Stimulated activated memory B cell treated with anti-CD40 and anti-IgM and Interleukin-4, amounts not matched to agents 10 μg/mL and 1 μg/mL and 100 μg/mL, for 72 hours (primary cell): ENCODE measurements around the gene IL17RD.

Source experiments
- ATAC-seq: fragments of 150-1000 bp; cut with Tn5 transposase; 2 replicates; pipeline ENCODE4 v1.10.0; 2021
- H3K27ac Mint-ChIP-seq: one replicate; pipeline ENCODE4 v1.8.0; 2022; ENCODE audit warnings: mild to moderate bottlenecking, mixed read lengths
- H3K27me3 Mint-ChIP-seq: one replicate; pipeline ENCODE4 v1.8.0; 2022; ENCODE audit warnings: mixed read lengths
- H3K36me3 Mint-ChIP-seq: one replicate; pipeline ENCODE4 v1.8.0; 2022; ENCODE audit warnings: mixed read lengths
- H3K4me1 Mint-ChIP-seq: one replicate; pipeline ENCODE4 v1.8.0; 2022; ENCODE audit warnings: mixed read lengths
- H3K4me3 Mint-ChIP-seq: one replicate; pipeline ENCODE4 v1.8.0; 2022; ENCODE audit warnings: mild to moderate bottlenecking, moderate library complexity, mixed read lengths
- H3K9me3 Mint-ChIP-seq: one replicate; pipeline ENCODE4 v1.8.0; 2022; ENCODE audit warnings: mixed read lengths

The IL17RD gene

GRCh38 chr3:57127891-57128518 lies 37.1 kb downstream of the IL17RD start:
- ATAC-seq, result no peak
- no peaks in the 10 kb centered on the region for H3K9me3 Mint-ChIP-seq
- peaks cover 6% of the 10 kb centered on the region for H3K4me1 Mint-ChIP-seq
- H3K36me3 Mint-ChIP-seq, result no peaks in the 10 kb centered on the region
- H3K27me3 Mint-ChIP-seq, result peaks cover 36% of the 10 kb centered on the region
- H3K4me3 Mint-ChIP-seq, result no peak overlapping the region
- no peak overlapping the region for H3K27ac Mint-ChIP-seq

- H3K27me3 Mint-ChIP-seq, result peaks cover 35% of the 10 kb centered on the region
- ATAC-seq, result no peak
- no peaks in the 10 kb centered on the region for H3K36me3 Mint-ChIP-seq
- H3K27ac Mint-ChIP-seq, result no peak overlapping the region
- no peaks in the 10 kb centered on the region for H3K9me3 Mint-ChIP-seq
- peaks cover 6% of the 10 kb centered on the region for H3K4me1 Mint-ChIP-seq
- no peak overlapping the region for H3K4me3 Mint-ChIP-seq
These were observed 38.9 kb downstream of the IL17RD start for GRCh38 chr3:57126244-57126643.

DNA sequence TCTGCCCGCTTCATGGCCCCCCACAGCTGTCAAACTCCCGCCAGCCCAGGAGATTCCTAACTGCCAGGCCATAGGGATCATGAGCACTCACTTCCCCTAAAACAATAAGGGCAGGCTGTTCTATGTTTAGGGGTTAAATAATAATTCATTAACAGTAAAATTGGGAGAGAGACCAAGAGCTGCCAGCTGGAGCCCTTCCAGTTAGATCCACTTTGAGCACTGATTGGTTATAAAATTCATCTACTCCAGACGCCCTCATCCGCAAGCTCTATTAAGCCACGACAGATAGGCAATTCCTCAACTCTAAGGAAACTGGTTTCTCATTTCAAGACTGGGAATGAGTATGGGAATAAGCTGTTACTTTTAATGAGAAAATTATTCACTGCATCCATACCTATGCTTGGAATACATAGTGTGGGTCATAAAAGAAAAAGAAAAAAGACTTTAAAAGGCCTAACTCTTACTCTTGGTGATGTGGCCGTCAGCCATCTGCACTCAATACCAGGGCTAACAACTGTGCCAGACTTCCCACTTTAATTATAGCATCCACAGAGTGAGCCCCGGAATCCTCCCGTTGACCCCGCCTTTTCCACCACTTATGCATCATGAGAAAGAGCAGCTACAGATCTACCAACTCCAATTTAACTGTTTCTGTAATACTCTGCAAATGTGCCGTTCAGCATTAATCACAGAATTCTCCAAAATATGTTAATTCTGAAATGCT lies 44.5 kb downstream of the IL17RD start:
- Mint-ChIP-seq H3K4me1 (no peaks in the 10 kb centered on the region), H3K36me3 (no peaks in the 10 kb centered on the region), H3K9me3 (no peaks in the 10 kb centered on the region), H3K27ac (no peak overlapping the region), H3K4me3 (no peak overlapping the region), H3K27me3 (peaks cover 20% of the 10 kb centered on the region)
- ATAC-seq, result no peak

- no peak overlapping the region for H3K27ac Mint-ChIP-seq
- H3K4me3 Mint-ChIP-seq, result no peak overlapping the region
- H3K9me3 Mint-ChIP-seq, result no peaks in the 10 kb centered on the region
- H3K36me3 Mint-ChIP-seq, result no peaks in the 10 kb centered on the region
- no peak for ATAC-seq
- H3K27me3 Mint-ChIP-seq, result peaks cover 20% of the 10 kb centered on the region
- H3K4me1 Mint-ChIP-seq, result no peaks in the 10 kb centered on the region
These were observed 45.1 kb downstream of the IL17RD start for GRCh38 chr3:57120040-57120439.

DNA sequence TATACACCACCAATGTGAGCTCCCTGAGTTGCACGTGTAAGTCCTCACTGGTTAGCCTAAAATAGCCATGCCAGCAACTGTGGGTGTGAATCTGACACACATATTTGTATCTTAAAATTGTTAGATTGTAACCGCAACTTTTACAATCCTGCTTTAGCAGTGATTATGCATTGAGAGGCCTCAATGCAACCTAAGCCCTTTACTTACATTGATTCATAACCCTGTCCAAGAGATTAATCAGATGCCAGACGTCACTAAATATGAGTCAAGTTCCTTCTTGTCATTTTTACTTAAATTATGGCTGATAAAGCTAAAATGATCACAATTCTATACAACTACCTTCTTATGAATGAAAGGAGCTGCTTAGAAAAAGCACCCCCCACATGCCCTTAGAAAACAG lies 46.9 kb downstream of the IL17RD start:
- Mint-ChIP-seq H3K4me3 (no peak overlapping the region), H3K27ac (no peak overlapping the region), H3K27me3 (peaks cover 15% of the 10 kb centered on the region), H3K36me3 (no peaks in the 10 kb centered on the region), H3K4me1 (no peaks in the 10 kb centered on the region), H3K9me3 (no peaks in the 10 kb centered on the region)
- no peak for ATAC-seq

DNA sequence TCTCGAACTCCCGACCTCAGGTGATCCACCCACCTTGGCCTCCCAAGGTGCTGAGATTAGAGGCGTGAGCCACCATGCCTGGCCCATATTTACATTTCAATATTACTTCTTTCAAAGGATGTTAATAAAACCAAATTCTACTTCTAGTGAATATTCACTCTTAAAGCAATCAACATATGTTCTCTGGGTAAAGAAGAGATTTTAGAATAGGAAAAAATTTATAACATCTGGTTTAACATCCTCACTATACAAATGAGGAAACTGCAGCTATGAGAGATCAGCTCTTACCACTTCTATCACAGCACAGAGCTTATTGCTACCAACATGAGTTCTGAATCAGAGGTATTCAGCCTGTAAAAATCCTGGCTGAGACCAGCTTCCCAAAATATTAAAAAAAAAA lies 48.7 kb downstream of the IL17RD start:
- ATAC-seq, result no peak
- Mint-ChIP-seq H3K4me3 (no peak overlapping the region), H3K36me3 (no peaks in the 10 kb centered on the region), H3K27me3 (peaks cover 17% of the 10 kb centered on the region), H3K9me3 (no peaks in the 10 kb centered on the region), H3K4me1 (peaks cover 3% of the 10 kb centered on the region), H3K27ac (no peak overlapping the region)

- Mint-ChIP-seq H3K4me3 (no peak overlapping the region), H3K36me3 (no peaks in the 10 kb centered on the region), H3K27ac (no peak overlapping the region)
These were observed 52.9 kb downstream of the IL17RD start for GRCh38 chr3:57112206-57112605.

GRCh38 chr3:57110798-57111197 lies 54.4 kb downstream of the IL17RD start:
- ATAC-seq, result no peak
- Mint-ChIP-seq H3K27me3 (peaks cover 29% of the 10 kb centered on the region), H3K4me1 (peaks cover 5% of the 10 kb centered on the region), H3K36me3 (no peaks in the 10 kb centered on the region), H3K4me3 (no peak overlapping the region), H3K9me3 (no peaks in the 10 kb centered on the region), H3K27ac (no peak overlapping the region)

More at GRCh38 chr3:57112206-57112605, 52.9 kb downstream of the IL17RD start:
- peaks cover 29% of the 10 kb centered on the region for H3K27me3 Mint-ChIP-seq
- H3K9me3 Mint-ChIP-seq, result no peaks in the 10 kb centered on the region
- ATAC-seq, result no peak
- peaks cover 5% of the 10 kb centered on the region for H3K4me1 Mint-ChIP-seq

DNA sequence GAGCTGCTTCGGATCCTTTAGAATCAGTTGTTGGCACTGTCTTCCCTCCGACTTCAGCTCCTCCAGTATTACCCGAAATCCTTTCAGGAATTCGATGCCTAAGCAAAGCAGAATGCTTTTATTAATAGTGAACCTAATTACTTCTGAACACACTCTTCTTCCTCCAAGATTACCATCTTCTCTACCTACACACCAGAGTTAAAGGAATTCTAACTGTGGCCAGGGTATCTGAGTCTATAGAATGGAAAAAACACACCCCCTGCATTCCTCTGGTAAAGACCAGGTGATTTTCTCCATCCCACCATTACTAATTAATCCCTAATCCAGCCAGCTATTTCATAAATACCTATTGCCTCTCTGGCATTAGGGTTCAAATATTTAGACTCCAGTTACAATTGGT lies 54.9 kb downstream of the IL17RD start:
- no peak overlapping the region for H3K4me3 Mint-ChIP-seq
- H3K27me3 Mint-ChIP-seq, result peaks cover 29% of the 10 kb centered on the region
- no peak overlapping the region for H3K27ac Mint-ChIP-seq
- ATAC-seq, result no peak
- H3K9me3 Mint-ChIP-seq, result no peaks in the 10 kb centered on the region
- no peaks in the 10 kb centered on the region for H3K36me3 Mint-ChIP-seq
- peaks cover 5% of the 10 kb centered on the region for H3K4me1 Mint-ChIP-seq

DNA sequence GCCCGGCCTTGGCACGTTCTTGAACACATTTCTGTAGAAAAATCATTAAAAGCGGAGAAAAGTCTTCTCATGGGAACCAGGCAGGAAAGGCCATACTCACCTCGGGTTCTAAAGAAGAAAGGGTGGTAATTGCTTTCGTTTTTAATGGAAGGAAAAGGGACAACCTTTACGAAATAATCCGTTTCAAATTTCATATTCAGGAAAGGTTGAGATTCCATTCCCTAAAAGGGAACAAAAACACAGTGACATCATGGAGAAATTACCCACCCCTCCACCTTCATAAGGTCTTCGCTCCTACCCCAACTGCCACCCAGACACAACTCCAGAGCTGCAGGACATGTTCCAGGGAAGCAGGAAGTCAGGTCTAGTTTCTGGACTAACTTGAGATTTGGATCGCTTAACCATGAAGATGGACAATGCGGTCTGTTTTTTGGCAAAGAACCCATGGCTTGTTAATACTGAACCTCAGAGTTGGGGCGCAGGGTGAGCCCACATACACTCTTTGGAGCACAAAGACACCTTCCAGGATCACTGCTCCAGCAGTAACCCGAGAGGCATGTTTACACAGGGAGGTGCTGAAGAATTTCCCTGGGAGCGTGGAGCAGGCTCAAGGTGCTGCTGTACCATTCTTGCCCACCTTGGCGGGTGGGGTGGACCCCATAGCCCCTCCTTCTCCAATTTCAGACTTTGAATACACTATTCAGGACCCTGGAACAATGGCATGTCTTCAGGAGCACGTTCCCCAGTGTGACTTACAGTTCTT lies 55.5 kb downstream of the IL17RD start:
- Mint-ChIP-seq H3K9me3 (no peaks in the 10 kb centered on the region), H3K4me1 (peaks cover 5% of the 10 kb centered on the region), H3K36me3 (no peaks in the 10 kb centered on the region), H3K27me3 (peaks cover 29% of the 10 kb centered on the region), H3K27ac (no peak overlapping the region), H3K4me3 (no peak overlapping the region)
- no peak for ATAC-seq

GRCh38 chr3:57108684-57109083 lies 56.5 kb downstream of the IL17RD start:
- H3K27me3 Mint-ChIP-seq, result peaks cover 29% of the 10 kb centered on the region
- no peaks in the 10 kb centered on the region for H3K36me3 Mint-ChIP-seq
- ATAC-seq, result no peak
- H3K4me1 Mint-ChIP-seq, result peaks cover 5% of the 10 kb centered on the region
- H3K9me3 Mint-ChIP-seq, result no peaks in the 10 kb centered on the region
- H3K4me3 Mint-ChIP-seq, result no peak overlapping the region
- H3K27ac Mint-ChIP-seq, result no peak overlapping the region

- H3K9me3 Mint-ChIP-seq, result no peaks in the 10 kb centered on the region
- no peaks in the 10 kb centered on the region for H3K36me3 Mint-ChIP-seq
- H3K27ac Mint-ChIP-seq, result no peak overlapping the region
- no peaks in the 10 kb centered on the region for H3K4me1 Mint-ChIP-seq
- peaks cover 7% of the 10 kb centered on the region for H3K27me3 Mint-ChIP-seq
- H3K4me3 Mint-ChIP-seq, result no peak overlapping the region
- ATAC-seq, result no peak
These were observed 59.6 kb downstream of the IL17RD start for GRCh38 chr3:57105585-57105984.

- H3K27ac Mint-ChIP-seq, result no peak overlapping the region
- H3K9me3 Mint-ChIP-seq, result no peaks in the 10 kb centered on the region
- H3K27me3 Mint-ChIP-seq, result no peaks in the 10 kb centered on the region
- no peak overlapping the region for H3K4me3 Mint-ChIP-seq
- no peaks in the 10 kb centered on the region for H3K36me3 Mint-ChIP-seq
- ATAC-seq, result peak; percentile 66
- no peaks in the 10 kb centered on the region for H3K4me1 Mint-ChIP-seq
These were observed 65.0 kb downstream of the IL17RD start for GRCh38 chr3:57100046-57100695.

GRCh38 chr3:57098418-57099310 lies 66.5 kb downstream of the IL17RD start:
- H3K4me3 Mint-ChIP-seq, result no peak overlapping the region
- no peaks in the 10 kb centered on the region for H3K27me3 Mint-ChIP-seq
- H3K4me1 Mint-ChIP-seq, result peaks cover 7% of the 10 kb centered on the region
- H3K36me3 Mint-ChIP-seq, result no peaks in the 10 kb centered on the region
- H3K9me3 Mint-ChIP-seq, result no peaks in the 10 kb centered on the region
- ATAC-seq, result no peak
- no peak overlapping the region for H3K27ac Mint-ChIP-seq
